Calu3 (cell line): ENCODE results near the gene STMND1. TPM values are rescaled to one million over a fixed set of nuclear protein-coding genes. Genes with fewer than 3 reads are reported as not detected.
A peak's percentile ranks its signal among the peaks of the same experiment; 100 is the strongest.

Source experiments
- BruUV-seq: library from RNA; stranded (reverse); fragments of 400-500 nt; replicated peaks from 2 replicates; lab custom pipeline; 2021; lab: Mats Ljungman, UMichigan
- CTCF ChIA-PET: fragments of 300-600 bp; sonication (Branson Sonifier 250); formaldehyde crosslinking; loops from one replicate; lab custom pipeline; 2022; ENCODE audit warnings: antibody characterized with exemption; lab: Charles Lee
- DNase-seq: peaks from one replicate; pipeline ENCODE4 v3.0.0; 2022
- H3K27ac Mint-ChIP-seq: one replicate; pipeline ENCODE4 v1.8.0; 2022; ENCODE audit warnings: mixed read lengths; ENCODE audit not compliant: unreplicated experiment
- H3K27me3 Mint-ChIP-seq: one replicate; pipeline ENCODE4 v1.8.0; 2022; ENCODE audit warnings: mixed read lengths; ENCODE audit not compliant: unreplicated experiment
- H3K36me3 Mint-ChIP-seq: one replicate; pipeline ENCODE4 v1.8.0; 2022; ENCODE audit warnings: mild to moderate bottlenecking, moderate library complexity, mixed read lengths; ENCODE audit not compliant: insufficient read depth, unreplicated experiment
- H3K4me1 Mint-ChIP-seq: one replicate; pipeline ENCODE4 v1.8.0; 2022; ENCODE audit warnings: mild to moderate bottlenecking, low read depth, mixed read lengths; ENCODE audit not compliant: unreplicated experiment
- H3K4me3 Mint-ChIP-seq: one replicate; pipeline ENCODE4 v1.8.0; 2022; ENCODE audit warnings: mild to moderate bottlenecking, low read depth, moderate library complexity, mixed read lengths; ENCODE audit not compliant: unreplicated experiment
- H3K9me3 Mint-ChIP-seq: one replicate; pipeline ENCODE4 v1.8.0; 2022; ENCODE audit warnings: low read depth, mixed read lengths; ENCODE audit not compliant: unreplicated experiment
- intact Hi-C: fragments of 100-400 bp; cut with micrococcal nuclease; formaldehyde crosslinking; loops from one replicate; pipeline ENCODE4 v1.10.0; 2022; ENCODE audit not compliant: unreplicated experiment
- total RNA-seq: library from RNA; stranded (reverse); gene quantifications from 2 replicates; pipeline ENCODE4 v1.2.3, GENCODE V29; 2022
- TF ChIP-seq, protein P1 (sequence below): fragments of 200-600 bp; IDR thresholded peaks from one replicate; pipeline ENCODE4 v1.8.0; 2022; ENCODE audit warnings: antibody characterized with exemption; ENCODE audit not compliant: unreplicated experiment

Gene STMND1
- total RNA-seq, 1 experiment from 2014 or later, result 0.68 TPM

DNA sequence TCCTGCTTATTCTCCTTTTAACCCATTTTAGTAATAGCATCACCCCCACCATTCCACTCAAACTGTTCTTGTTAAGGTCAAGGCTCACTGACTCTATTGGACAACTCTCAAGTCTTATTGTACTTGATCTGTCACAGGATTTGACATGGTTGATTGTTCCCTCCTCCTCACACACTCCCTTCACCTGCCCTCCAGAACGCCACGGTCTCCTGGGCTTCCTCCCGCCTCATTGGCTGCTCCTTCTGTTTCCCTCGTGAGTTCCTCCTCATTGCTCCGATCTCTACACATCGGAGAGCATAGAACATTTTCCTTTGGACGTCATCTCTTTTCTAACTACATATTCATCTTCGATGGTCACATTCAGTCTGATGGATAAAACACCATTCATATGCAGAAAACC is 55.1 kb downstream of the STMND1 start:
- DNase-seq, result no peak
- Mint-ChIP-seq H3K27me3 (no peaks in the 10 kb centered on the region), H3K4me3 (no peak overlapping the region), H3K4me1 (no peaks in the 10 kb centered on the region), H3K9me3 (peaks cover 7% of the 10 kb centered on the region), H3K36me3 (no peaks in the 10 kb centered on the region), H3K27ac (no peak overlapping the region)
- CTCF ChIA-PET, result interaction anchor here (1.2 kb wide), 1 partner anchor 427 kb away, joined by 5 read pairs; no protein-coding TSS in a partner anchor
- BruUV-seq, result no TSS peak
- TF ChIP-seq, protein P1, sequence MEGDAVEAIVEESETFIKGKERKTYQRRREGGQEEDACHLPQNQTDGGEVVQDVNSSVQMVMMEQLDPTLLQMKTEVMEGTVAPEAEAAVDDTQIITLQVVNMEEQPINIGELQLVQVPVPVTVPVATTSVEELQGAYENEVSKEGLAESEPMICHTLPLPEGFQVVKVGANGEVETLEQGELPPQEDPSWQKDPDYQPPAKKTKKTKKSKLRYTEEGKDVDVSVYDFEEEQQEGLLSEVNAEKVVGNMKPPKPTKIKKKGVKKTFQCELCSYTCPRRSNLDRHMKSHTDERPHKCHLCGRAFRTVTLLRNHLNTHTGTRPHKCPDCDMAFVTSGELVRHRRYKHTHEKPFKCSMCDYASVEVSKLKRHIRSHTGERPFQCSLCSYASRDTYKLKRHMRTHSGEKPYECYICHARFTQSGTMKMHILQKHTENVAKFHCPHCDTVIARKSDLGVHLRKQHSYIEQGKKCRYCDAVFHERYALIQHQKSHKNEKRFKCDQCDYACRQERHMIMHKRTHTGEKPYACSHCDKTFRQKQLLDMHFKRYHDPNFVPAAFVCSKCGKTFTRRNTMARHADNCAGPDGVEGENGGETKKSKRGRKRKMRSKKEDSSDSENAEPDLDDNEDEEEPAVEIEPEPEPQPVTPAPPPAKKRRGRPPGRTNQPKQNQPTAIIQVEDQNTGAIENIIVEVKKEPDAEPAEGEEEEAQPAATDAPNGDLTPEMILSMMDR, result no peak
- intact Hi-C loops, result loop anchor here (1.0 kb wide), 1 partner anchor 427 kb away; no protein-coding TSS in a partner anchor

GRCh38 chr6:17157617-17158016 is 55.8 kb downstream of the STMND1 start:
- BruUV-seq, result no TSS peak
- H3K27me3 Mint-ChIP-seq, result no peaks in the 10 kb centered on the region
- TF ChIP-seq, protein P1, result no peak
- no peak overlapping the region for H3K27ac Mint-ChIP-seq
- no peak for DNase-seq
- peaks cover 7% of the 10 kb centered on the region for H3K9me3 Mint-ChIP-seq
- intact Hi-C loops, result no loop called here
- CTCF ChIA-PET, result interaction anchor here (0.5 kb wide), 1 partner anchor 17 kb away, joined by 3 read pairs; no protein-coding TSS in a partner anchor
- H3K4me3 Mint-ChIP-seq, result no peak overlapping the region
- H3K36me3 Mint-ChIP-seq, result no peaks in the 10 kb centered on the region
- no peaks in the 10 kb centered on the region for H3K4me1 Mint-ChIP-seq

GRCh38 chr6:17159240-17159639 is 57.4 kb downstream of the STMND1 start:
- CTCF ChIA-PET, result interaction anchor here (1.0 kb wide), 2 partner anchors 8 to 425 kb away, joined by 5 to 7 read pairs; no protein-coding TSS in a partner anchor
- DNase-seq, result peak; percentile 17
- H3K27me3 Mint-ChIP-seq, result no peaks in the 10 kb centered on the region
- no peak overlapping the region for H3K27ac Mint-ChIP-seq
- BruUV-seq, result no TSS peak
- H3K36me3 Mint-ChIP-seq, result no peaks in the 10 kb centered on the region
- H3K4me1 Mint-ChIP-seq, result no peaks in the 10 kb centered on the region
- H3K4me3 Mint-ChIP-seq, result no peak overlapping the region
- intact Hi-C loops, result loop anchor here (1.0 kb wide), 1 partner anchor 8 kb away; no protein-coding TSS in a partner anchor
- TF ChIP-seq, protein P1, result no peak
- H3K9me3 Mint-ChIP-seq, result peaks cover 9% of the 10 kb centered on the region

DNA sequence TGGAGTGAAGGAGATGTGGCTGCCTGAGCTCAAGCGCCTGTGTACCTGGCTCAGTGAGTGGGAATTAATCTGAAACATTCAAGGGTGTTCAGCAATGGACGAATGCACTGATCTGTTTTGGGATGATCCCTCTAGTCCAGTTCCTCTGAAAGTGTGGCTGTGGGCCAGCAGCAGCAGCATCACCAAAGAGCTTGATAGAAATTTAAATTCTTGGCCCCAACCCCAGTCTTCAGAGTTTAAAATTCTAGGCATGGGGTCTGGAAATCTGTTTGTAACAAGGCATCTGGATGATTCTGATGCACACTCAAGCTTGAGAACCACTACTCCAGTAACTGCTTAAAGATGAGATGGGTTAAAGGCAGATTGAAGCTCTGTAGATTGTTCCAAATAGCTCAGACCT is 59.2 kb downstream of the STMND1 start:
- TF ChIP-seq, protein P1, result no peak
- CTCF ChIA-PET, result no interaction called here
- no peak overlapping the region for H3K4me3 Mint-ChIP-seq
- H3K9me3 Mint-ChIP-seq, result peaks cover 13% of the 10 kb centered on the region
- intact Hi-C loops, result no loop called here
- H3K4me1 Mint-ChIP-seq, result no peaks in the 10 kb centered on the region
- BruUV-seq, result no TSS peak
- no peak for DNase-seq
- no peaks in the 10 kb centered on the region for H3K36me3 Mint-ChIP-seq
- H3K27ac Mint-ChIP-seq, result no peak overlapping the region
- H3K27me3 Mint-ChIP-seq, result no peaks in the 10 kb centered on the region
